Osteocyte (in vitro differentiated cells): Measurements from ENCODE around the gene ZBED6. TPM values are rescaled to one million over a fixed set of nuclear protein-coding genes. Genes with fewer than 3 reads are reported as not detected.
"Not testable (repeated sequence)": the region's sequence is repeated elsewhere in the genome, so short reads cannot be mapped to it uniquely, and the experiment has no call there.

Source experiments
- DNase-seq: peaks from one replicate; pipeline ENCODE4 v3.0.0; 2021; ENCODE audit warnings: mixed read lengths; ENCODE audit not compliant: unreplicated experiment; ENCODE audit errors: extremely low spot score
- H3K27ac Mint-ChIP-seq: one replicate; pipeline ENCODE4 v1.8.0; 2021; ENCODE audit warnings: mild to moderate bottlenecking, mixed read lengths; ENCODE audit not compliant: unreplicated experiment
- H3K27me3 Mint-ChIP-seq: one replicate; pipeline ENCODE4 v1.8.0; 2021; ENCODE audit warnings: mixed read lengths; ENCODE audit not compliant: unreplicated experiment
- H3K36me3 Mint-ChIP-seq: one replicate; pipeline ENCODE4 v1.8.0; 2021; ENCODE audit warnings: mixed read lengths; ENCODE audit not compliant: unreplicated experiment
- H3K4me1 Mint-ChIP-seq: one replicate; pipeline ENCODE4 v1.8.0; 2021; ENCODE audit warnings: mixed read lengths; ENCODE audit not compliant: unreplicated experiment
- H3K4me3 Mint-ChIP-seq: one replicate; pipeline ENCODE4 v1.8.0; 2021; ENCODE audit warnings: mild to moderate bottlenecking, moderate library complexity, mixed read lengths; ENCODE audit not compliant: unreplicated experiment
- H3K9me3 Mint-ChIP-seq: one replicate; pipeline ENCODE4 v1.8.0; 2021; ENCODE audit warnings: mixed read lengths; ENCODE audit not compliant: unreplicated experiment
- total RNA-seq: library from RNA; stranded (reverse); gene quantifications from 2 replicates; pipeline ENCODE4 v1.2.1, GENCODE V29; 2021
- TF ChIP-seq, protein P1 (sequence below): fragments of 200-600 bp; sonication (generic); IDR thresholded peaks from 2 replicates; pipeline ENCODE4 v1.5.0; 2021; ENCODE audit warnings: antibody characterized with exemption, mild to moderate bottlenecking, moderate library complexity

ZBED6 gene
- total RNA-seq, 1 donor from 2014 or later = 43.4 TPM

DNA sequence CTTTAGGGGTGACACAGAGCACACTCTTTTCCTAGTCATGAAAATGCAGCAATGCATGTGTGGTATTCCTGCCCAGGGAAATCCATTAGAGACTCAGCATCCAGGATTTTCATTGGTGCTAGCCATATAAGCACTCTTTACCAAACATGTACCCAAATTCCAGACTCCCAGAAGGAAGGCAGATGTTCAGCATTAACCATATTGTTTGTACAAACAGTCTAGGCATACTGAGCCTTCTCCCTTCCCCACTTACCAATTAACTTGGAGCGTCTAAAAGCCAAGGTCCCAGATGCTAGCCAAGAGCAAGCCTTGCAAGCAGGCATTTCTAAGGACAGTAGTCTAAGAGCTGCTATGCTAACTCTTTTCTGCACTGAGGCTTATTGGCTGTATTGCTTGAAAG lies 27.9 kb downstream of the ZBED6 start:
- no peak for DNase-seq
- Mint-ChIP-seq H3K36me3 (peaks cover 51% of the 10 kb centered on the region), H3K9me3 (no peaks in the 10 kb centered on the region), H3K27me3 (no peaks in the 10 kb centered on the region), H3K4me1 (no peaks in the 10 kb centered on the region), H3K4me3 (no peak overlapping the region), H3K27ac (no peak overlapping the region)
- TF ChIP-seq, protein P1, sequence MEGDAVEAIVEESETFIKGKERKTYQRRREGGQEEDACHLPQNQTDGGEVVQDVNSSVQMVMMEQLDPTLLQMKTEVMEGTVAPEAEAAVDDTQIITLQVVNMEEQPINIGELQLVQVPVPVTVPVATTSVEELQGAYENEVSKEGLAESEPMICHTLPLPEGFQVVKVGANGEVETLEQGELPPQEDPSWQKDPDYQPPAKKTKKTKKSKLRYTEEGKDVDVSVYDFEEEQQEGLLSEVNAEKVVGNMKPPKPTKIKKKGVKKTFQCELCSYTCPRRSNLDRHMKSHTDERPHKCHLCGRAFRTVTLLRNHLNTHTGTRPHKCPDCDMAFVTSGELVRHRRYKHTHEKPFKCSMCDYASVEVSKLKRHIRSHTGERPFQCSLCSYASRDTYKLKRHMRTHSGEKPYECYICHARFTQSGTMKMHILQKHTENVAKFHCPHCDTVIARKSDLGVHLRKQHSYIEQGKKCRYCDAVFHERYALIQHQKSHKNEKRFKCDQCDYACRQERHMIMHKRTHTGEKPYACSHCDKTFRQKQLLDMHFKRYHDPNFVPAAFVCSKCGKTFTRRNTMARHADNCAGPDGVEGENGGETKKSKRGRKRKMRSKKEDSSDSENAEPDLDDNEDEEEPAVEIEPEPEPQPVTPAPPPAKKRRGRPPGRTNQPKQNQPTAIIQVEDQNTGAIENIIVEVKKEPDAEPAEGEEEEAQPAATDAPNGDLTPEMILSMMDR = no peak

DNA sequence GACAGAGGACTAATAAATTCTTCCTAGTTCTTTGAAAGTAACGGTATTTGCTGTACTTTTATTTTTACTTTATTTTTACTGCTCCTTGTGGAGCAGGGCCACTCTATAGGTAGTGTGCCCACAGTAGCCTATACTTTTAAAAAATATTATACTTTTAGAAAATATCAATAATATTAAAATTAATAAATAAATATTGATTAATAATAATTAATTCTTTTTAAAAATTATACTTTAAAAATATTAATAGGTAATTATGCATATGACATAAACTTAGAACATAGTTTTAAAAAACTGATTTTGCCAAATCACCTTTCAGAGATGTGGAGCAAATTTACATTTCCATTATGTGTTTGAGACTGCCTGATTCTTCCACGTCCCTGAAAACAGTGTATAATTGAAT lies 30.8 kb downstream of the ZBED6 start:
- H3K36me3 Mint-ChIP-seq = peaks cover 60% of the 10 kb centered on the region
- TF ChIP-seq, protein P1 = no peak
- H3K27me3 Mint-ChIP-seq = no peaks in the 10 kb centered on the region
- peaks cover 4% of the 10 kb centered on the region for H3K4me1 Mint-ChIP-seq
- H3K9me3 Mint-ChIP-seq = no peaks in the 10 kb centered on the region
- no peak overlapping the region for H3K27ac Mint-ChIP-seq
- no peak for DNase-seq
- no peak overlapping the region for H3K4me3 Mint-ChIP-seq

DNA sequence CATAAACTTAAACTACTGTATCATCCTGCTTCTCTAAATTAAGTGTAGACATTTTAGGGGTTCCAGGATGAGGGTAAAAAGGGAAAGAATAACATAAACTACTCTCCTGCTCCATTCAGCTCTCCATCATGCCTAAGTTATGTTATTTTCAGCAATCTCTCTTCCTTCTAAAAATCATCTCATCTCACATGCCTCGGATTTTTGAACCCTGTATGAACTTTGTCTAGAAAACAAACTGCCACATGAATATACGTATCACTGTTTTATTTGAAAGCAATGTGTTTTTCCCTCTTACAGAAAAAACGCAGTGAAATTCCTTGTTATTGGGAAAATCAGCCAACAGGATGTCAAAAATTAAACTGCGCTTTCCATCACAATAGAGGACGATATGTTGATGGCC lies 32.6 kb downstream of the ZBED6 start:
- no peak overlapping the region for H3K27ac Mint-ChIP-seq
- H3K4me3 Mint-ChIP-seq = no peak overlapping the region
- peaks cover 4% of the 10 kb centered on the region for H3K4me1 Mint-ChIP-seq
- H3K27me3 Mint-ChIP-seq = no peaks in the 10 kb centered on the region
- DNase-seq = no peak
- peaks cover 48% of the 10 kb centered on the region for H3K36me3 Mint-ChIP-seq
- TF ChIP-seq, protein P1 = no peak
- H3K9me3 Mint-ChIP-seq = no peaks in the 10 kb centered on the region

DNA sequence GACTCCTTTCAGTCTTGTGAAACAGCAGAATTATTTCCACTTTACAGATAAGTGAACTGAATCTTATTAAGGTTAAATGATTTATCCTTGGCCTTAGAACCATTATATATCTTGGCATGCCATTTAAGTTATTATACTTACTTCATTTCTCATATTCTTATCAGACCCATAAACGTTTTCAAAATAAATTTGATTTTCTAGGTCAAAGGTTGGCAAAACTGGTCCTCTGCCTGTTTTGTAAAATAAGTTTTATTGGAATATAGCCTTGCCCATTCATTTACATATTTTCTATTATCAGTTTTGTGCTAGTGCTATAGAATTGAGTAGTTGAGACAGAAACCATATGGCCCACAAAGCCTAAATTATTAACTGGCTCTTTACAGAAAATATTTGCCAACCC lies 33.1 kb downstream of the ZBED6 start:
- no peaks in the 10 kb centered on the region for H3K9me3 Mint-ChIP-seq
- H3K36me3 Mint-ChIP-seq = peaks cover 49% of the 10 kb centered on the region
- H3K4me1 Mint-ChIP-seq = peaks cover 4% of the 10 kb centered on the region
- TF ChIP-seq, protein P1 = no peak
- no peak overlapping the region for H3K4me3 Mint-ChIP-seq
- H3K27me3 Mint-ChIP-seq = no peaks in the 10 kb centered on the region
- no peak for DNase-seq
- H3K27ac Mint-ChIP-seq = no peak overlapping the region

DNA sequence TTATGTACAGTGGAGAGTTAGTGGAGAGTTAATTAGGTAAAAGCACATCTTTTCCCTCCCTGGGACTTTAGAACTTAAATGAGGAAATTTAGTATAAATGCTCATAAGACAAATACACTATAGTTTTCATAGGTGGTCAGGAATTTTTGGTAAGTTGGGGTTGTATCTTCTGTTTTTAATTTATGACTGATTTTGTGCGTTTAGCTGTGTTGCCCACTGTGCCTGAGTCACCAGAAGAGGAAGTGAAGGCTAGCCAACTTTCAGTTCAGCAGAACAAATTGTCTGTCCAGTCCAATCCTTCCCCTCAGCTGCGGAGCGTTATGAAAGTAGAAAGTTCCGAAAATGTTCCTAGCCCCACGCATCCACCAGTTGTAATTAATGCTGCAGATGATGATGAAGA lies 33.8 kb downstream of the ZBED6 start:
- not testable (repeated sequence) for DNase-seq, H3K27me3 Mint-ChIP-seq, H3K9me3 Mint-ChIP-seq, H3K4me3 Mint-ChIP-seq, H3K4me1 Mint-ChIP-seq, H3K27ac Mint-ChIP-seq
- peaks cover 51% of the 10 kb centered on the region for H3K36me3 Mint-ChIP-seq

DNA sequence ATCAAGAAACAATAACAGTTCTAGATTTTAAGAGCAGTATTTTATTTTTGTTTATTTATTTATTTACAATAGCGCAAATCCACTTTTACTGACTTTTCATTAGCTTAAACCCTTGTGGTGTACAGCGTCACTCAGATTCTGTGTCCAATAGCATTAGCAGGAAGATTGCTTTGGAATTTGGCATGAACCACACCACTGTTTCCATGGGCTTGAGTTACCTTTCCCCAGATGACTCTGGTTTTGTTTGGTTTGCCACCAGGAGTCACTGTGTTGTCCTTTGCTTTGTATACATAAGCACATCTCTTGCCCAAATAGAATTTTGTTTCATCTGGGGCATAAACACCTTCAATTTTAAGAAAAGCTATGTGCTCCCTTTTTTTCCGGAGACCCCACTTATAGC lies 40.1 kb downstream of the ZBED6 start:
- Mint-ChIP-seq H3K9me3 (no peaks in the 10 kb centered on the region), H3K4me3 (no peak overlapping the region), H3K4me1 (peaks cover 18% of the 10 kb centered on the region), H3K27ac (no peak overlapping the region), H3K36me3 (peaks cover 47% of the 10 kb centered on the region), H3K27me3 (no peaks in the 10 kb centered on the region)
- TF ChIP-seq, protein P1 = no peak
- no peak for DNase-seq
